ENCODE measurements around the gene XPA. TPM values are rescaled to one million over a fixed set of nuclear protein-coding genes. Genes with fewer than 3 reads are reported as not detected.

The XPA gene
- total and polyA plus RNA-seq, 4 donors, result 6.6 to 19.6 (median 6.8) TPM

DNA sequence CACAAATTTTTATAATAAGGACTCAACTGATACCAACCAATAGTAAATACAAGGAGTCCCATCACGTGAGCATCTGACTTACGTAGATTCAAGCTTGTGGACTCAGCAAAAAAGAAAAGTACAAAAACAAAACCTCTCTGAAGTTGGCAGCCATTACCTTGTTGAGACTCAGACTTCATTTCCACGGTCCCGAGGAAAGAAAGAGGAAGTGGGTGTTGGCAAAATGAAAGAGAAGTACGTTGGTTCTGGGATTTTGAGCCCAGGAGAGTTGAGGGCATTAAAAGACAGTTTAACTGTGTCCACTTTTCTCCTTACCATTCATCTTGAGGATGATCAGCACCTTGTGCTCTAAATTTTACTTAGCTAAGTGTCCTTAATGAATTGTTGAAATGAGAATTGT, 36.8 kb downstream of the XPA start:
- Histone ChIP-seq H3K27me3 (ENCODE audit: control insufficient read depth in 4 of 4, insufficient read depth in 4 of 4, low read length in 3 of 4) (no peaks in the 10 kb centered on the region), H3K36me3 (ENCODE audit: control insufficient read depth in 4 of 4, insufficient read depth in 3 of 4, low read depth in 1 of 4, low read length in 3 of 4) (peaks cover 9 to 79% (median 62%) of the 10 kb centered on the region in 4 donors), H3K9ac (ENCODE audit: low read depth in 1 of 2, low read length in 2 of 2) (no peak overlapping the region), H3K9me3 (ENCODE audit: control insufficient read depth in 4 of 4, low read length in 3 of 4) (no peaks in the 10 kb centered on the region), H3K4me3 (ENCODE audit: low read depth in 1 of 3, low read length in 3 of 3) (no peak overlapping the region), H3K4me1 (ENCODE audit: control insufficient read depth in 4 of 4, insufficient read depth in 4 of 4, low read length in 3 of 4) (no peaks in the 10 kb centered on the region), H3K27ac (ENCODE audit: low read depth in 1 of 2, low read length in 2 of 2) (no peak overlapping the region)
- 79% methylated on average over 5 of the region's 5 CpGs for WGBS
- TF ChIP-seq YY1 (IDR thresholded peaks at IDR 0.05) (peak; percentile 16), EGR1 (IDR thresholded peaks at IDR 0.05; ENCODE audit: low read depth in 2 of 2) (no peak)
- no peak for DNase-seq (ENCODE audit: low spot score)

DNA sequence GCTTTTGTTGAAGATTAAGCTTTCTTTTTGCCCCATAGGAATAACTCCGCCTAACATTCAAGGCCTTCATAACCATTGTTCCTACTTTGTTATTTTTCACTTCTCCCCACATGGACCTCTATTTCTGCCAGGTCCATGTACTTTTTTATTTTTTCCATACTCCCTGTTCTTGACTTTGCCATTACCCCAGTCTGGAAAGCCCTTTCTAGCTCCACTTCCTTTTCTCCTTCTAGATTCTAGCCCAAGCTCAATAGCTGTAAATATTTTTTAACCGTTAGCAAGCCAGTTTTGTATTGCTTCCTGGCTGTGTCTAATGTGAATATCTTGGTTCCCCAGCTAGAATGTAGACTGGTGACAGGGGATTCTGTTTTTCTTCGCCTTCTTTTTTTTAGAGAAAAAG, 37.4 kb downstream of the XPA start:
- 94% methylated on average over 3 of the region's 3 CpGs for WGBS
- no peak overlapping the region for H3K27ac ChIP-seq (ENCODE audit: low read depth in 1 of 2, low read length in 2 of 2)

DNA sequence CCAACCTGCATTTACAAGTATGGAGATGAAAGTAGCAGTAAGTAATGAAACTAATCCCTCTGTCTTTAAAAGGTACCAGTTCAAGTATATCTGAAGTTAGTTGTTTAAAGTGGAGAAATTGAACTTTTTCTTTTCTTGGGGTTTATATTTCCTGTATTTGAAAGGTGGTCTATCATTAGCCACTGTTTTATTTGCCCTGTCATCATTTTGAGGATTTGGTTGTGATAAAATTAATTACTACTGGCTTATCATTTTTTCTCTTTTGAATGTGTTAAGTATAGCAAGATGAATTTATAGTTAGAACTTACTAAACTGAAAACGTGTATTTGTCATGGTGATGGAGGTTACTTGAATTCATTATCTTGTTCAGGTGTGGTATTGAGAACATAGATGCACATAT, 38.4 kb downstream of the XPA start:
- peaks cover 6 to 77% (median 62%) of the 10 kb centered on the region in 4 donors for H3K36me3 ChIP-seq (ENCODE audit: control insufficient read depth in 4 of 4, insufficient read depth in 3 of 4, low read depth in 1 of 4, low read length in 3 of 4)
- H3K4me3 ChIP-seq (ENCODE audit: low read depth in 1 of 3, low read length in 3 of 3), result no peak overlapping the region
- no peak for TF ChIP-seq RXRA (IDR thresholded peaks at IDR 0.05)
- no peak for TF ChIP-seq HNF4A (conservative IDR thresholded peaks at IDR 0.05)
- TF ChIP-seq EGR1 (IDR thresholded peaks at IDR 0.05; ENCODE audit: low read depth in 2 of 2), result no peak
- TF ChIP-seq HNF4G (IDR thresholded peaks at IDR 0.05), result no peak
- no peak for TF ChIP-seq SP1 (IDR thresholded peaks at IDR 0.05)
- TF ChIP-seq, protein P1, sequence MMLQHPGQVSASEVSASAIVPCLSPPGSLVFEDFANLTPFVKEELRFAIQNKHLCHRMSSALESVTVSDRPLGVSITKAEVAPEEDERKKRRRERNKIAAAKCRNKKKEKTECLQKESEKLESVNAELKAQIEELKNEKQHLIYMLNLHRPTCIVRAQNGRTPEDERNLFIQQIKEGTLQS (IDR thresholded peaks at IDR 0.05), result no peak
- no peaks in the 10 kb centered on the region for H3K27me3 ChIP-seq (ENCODE audit: control insufficient read depth in 4 of 4, insufficient read depth in 4 of 4, low read length in 3 of 4)
- no peaks in the 10 kb centered on the region for H3K9me3 ChIP-seq (ENCODE audit: control insufficient read depth in 4 of 4, low read length in 3 of 4)
- DNase-seq (ENCODE audit: low spot score), result no peak
- H3K27ac ChIP-seq (ENCODE audit: low read depth in 1 of 2, low read length in 2 of 2), result no peak overlapping the region
- H3K4me1 ChIP-seq (ENCODE audit: control insufficient read depth in 4 of 4, insufficient read depth in 4 of 4, low read length in 3 of 4), result no peaks in the 10 kb centered on the region
- 88% methylated on average over 1 of the region's 1 CpG for WGBS
- H3K9ac ChIP-seq (ENCODE audit: low read depth in 1 of 2, low read length in 2 of 2), result no peak overlapping the region

More for the DNA sequence above, 37.4 kb downstream of the XPA start:
- Histone ChIP-seq H3K36me3 (ENCODE audit: control insufficient read depth in 4 of 4, insufficient read depth in 3 of 4, low read depth in 1 of 4, low read length in 3 of 4) (peaks cover 9 to 78% (median 62%) of the 10 kb centered on the region in 4 donors), H3K4me3 (ENCODE audit: low read depth in 1 of 3, low read length in 3 of 3) (no peak overlapping the region), H3K27me3 (ENCODE audit: control insufficient read depth in 4 of 4, insufficient read depth in 4 of 4, low read length in 3 of 4) (no peaks in the 10 kb centered on the region), H3K9me3 (ENCODE audit: control insufficient read depth in 4 of 4, low read length in 3 of 4) (no peaks in the 10 kb centered on the region), H3K4me1 (ENCODE audit: control insufficient read depth in 4 of 4, insufficient read depth in 4 of 4, low read length in 3 of 4) (no peaks in the 10 kb centered on the region), H3K9ac (ENCODE audit: low read depth in 1 of 2, low read length in 2 of 2) (no peak overlapping the region)
- TF ChIP-seq, protein P2, sequence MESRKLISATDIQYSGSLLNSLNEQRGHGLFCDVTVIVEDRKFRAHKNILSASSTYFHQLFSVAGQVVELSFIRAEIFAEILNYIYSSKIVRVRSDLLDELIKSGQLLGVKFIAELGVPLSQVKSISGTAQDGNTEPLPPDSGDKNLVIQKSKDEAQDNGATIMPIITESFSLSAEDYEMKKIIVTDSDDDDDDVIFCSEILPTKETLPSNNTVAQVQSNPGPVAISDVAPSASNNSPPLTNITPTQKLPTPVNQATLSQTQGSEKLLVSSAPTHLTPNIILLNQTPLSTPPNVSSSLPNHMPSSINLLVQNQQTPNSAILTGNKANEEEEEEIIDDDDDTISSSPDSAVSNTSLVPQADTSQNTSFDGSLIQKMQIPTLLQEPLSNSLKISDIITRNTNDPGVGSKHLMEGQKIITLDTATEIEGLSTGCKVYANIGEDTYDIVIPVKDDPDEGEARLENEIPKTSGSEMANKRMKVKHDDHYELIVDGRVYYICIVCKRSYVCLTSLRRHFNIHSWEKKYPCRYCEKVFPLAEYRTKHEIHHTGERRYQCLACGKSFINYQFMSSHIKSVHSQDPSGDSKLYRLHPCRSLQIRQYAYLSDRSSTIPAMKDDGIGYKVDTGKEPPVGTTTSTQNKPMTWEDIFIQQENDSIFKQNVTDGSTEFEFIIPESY (IDR thresholded peaks at IDR 0.05), result no peak
- TF ChIP-seq RXRA (IDR thresholded peaks at IDR 0.05), result no peak
- TF ChIP-seq, protein P3, sequence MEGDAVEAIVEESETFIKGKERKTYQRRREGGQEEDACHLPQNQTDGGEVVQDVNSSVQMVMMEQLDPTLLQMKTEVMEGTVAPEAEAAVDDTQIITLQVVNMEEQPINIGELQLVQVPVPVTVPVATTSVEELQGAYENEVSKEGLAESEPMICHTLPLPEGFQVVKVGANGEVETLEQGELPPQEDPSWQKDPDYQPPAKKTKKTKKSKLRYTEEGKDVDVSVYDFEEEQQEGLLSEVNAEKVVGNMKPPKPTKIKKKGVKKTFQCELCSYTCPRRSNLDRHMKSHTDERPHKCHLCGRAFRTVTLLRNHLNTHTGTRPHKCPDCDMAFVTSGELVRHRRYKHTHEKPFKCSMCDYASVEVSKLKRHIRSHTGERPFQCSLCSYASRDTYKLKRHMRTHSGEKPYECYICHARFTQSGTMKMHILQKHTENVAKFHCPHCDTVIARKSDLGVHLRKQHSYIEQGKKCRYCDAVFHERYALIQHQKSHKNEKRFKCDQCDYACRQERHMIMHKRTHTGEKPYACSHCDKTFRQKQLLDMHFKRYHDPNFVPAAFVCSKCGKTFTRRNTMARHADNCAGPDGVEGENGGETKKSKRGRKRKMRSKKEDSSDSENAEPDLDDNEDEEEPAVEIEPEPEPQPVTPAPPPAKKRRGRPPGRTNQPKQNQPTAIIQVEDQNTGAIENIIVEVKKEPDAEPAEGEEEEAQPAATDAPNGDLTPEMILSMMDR (IDR thresholded peaks at IDR 0.05; ENCODE audit: low read depth, low read length, missing input control), result no peak
- no peak for DNase-seq (ENCODE audit: low spot score)

DNA sequence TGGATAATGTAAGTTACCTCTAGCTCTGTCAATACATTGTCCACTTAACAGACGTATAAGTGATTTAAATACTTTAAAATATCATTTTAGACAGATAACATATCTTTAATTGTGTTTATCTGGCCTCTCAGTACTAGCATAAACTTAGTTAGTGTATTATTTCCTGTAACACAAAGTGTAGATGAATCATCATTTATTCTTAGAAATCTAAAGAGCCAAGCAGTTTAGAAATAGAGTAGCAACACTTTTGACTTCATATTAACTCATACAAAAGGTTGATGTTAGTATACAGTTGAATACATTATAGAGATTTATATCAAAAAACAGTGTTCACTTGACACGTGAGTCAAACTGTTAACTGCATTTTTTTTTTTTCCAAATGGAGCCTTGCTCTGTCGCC, 45.5 kb downstream of the XPA start:
- no peak overlapping the region for H3K27ac ChIP-seq (ENCODE audit: low read depth in 1 of 2, low read length in 2 of 2)
- no peak for DNase-seq (ENCODE audit: low spot score)
- no peak overlapping the region for H3K9ac ChIP-seq (ENCODE audit: low read depth in 1 of 2, low read length in 2 of 2)
- no peak overlapping the region for H3K4me3 ChIP-seq (ENCODE audit: low read depth in 1 of 3, low read length in 3 of 3)
- peaks cover 0 to 7% (median 5%) of the 10 kb centered on the region in 4 donors for H3K4me1 ChIP-seq (ENCODE audit: control insufficient read depth in 4 of 4, insufficient read depth in 4 of 4, low read length in 3 of 4)
- H3K27me3 ChIP-seq (ENCODE audit: control insufficient read depth in 4 of 4, insufficient read depth in 4 of 4, low read length in 3 of 4), result no peaks in the 10 kb centered on the region
- peaks cover 10 to 56% (median 41%) of the 10 kb centered on the region in 4 donors for H3K36me3 ChIP-seq (ENCODE audit: control insufficient read depth in 4 of 4, insufficient read depth in 3 of 4, low read depth in 1 of 4, low read length in 3 of 4)
- WGBS, result 85% methylated on average over 3 of the region's 3 CpGs
- no peaks in the 10 kb centered on the region for H3K9me3 ChIP-seq (ENCODE audit: control insufficient read depth in 4 of 4, low read length in 3 of 4)
- TF ChIP-seq SP1 (IDR thresholded peaks at IDR 0.05) (no peak), HNF4G (IDR thresholded peaks at IDR 0.05) (no peak), YY1 (IDR thresholded peaks at IDR 0.05) (no peak), HNF4A (conservative IDR thresholded peaks at IDR 0.05) (no peak), RXRA (IDR thresholded peaks at IDR 0.05) (no peak), JUND (IDR thresholded peaks at IDR 0.05) (no peak)
- TF ChIP-seq, protein P4, sequence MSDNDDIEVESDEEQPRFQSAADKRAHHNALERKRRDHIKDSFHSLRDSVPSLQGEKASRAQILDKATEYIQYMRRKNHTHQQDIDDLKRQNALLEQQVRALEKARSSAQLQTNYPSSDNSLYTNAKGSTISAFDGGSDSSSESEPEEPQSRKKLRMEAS (IDR thresholded peaks at IDR 0.05), result no peak
- TF ChIP-seq, protein P5, sequence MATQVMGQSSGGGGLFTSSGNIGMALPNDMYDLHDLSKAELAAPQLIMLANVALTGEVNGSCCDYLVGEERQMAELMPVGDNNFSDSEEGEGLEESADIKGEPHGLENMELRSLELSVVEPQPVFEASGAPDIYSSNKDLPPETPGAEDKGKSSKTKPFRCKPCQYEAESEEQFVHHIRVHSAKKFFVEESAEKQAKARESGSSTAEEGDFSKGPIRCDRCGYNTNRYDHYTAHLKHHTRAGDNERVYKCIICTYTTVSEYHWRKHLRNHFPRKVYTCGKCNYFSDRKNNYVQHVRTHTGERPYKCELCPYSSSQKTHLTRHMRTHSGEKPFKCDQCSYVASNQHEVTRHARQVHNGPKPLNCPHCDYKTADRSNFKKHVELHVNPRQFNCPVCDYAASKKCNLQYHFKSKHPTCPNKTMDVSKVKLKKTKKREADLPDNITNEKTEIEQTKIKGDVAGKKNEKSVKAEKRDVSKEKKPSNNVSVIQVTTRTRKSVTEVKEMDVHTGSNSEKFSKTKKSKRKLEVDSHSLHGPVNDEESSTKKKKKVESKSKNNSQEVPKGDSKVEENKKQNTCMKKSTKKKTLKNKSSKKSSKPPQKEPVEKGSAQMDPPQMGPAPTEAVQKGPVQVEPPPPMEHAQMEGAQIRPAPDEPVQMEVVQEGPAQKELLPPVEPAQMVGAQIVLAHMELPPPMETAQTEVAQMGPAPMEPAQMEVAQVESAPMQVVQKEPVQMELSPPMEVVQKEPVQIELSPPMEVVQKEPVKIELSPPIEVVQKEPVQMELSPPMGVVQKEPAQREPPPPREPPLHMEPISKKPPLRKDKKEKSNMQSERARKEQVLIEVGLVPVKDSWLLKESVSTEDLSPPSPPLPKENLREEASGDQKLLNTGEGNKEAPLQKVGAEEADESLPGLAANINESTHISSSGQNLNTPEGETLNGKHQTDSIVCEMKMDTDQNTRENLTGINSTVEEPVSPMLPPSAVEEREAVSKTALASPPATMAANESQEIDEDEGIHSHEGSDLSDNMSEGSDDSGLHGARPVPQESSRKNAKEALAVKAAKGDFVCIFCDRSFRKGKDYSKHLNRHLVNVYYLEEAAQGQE (IDR thresholded peaks at IDR 0.05), result no peak
- TF ChIP-seq, protein P3 (IDR thresholded peaks at IDR 0.05; ENCODE audit: low read depth, low read length, missing input control), result no peak
